Stimulated activated naive CD4-positive, alpha-beta T cell (primary cell): Measurements from ENCODE around the gene PCBP3.
A peak's percentile ranks its signal among the peaks of the same experiment; 100 is the strongest.
"Not testable (repeated sequence)": the region's sequence is repeated elsewhere in the genome, so short reads cannot be mapped to it uniquely, and the experiment has no call there.

Experiments used
- DNase-seq, 6 experiments: peaks; one replicate each; lab custom pipeline; 2025; lab: John Stamatoyannopoulos, UW

PCBP3 gene

GRCh38 chr21:45969921-45970673, 326.6 kb downstream of the PCBP3 start:
- DNase-seq, result no peak

DNA sequence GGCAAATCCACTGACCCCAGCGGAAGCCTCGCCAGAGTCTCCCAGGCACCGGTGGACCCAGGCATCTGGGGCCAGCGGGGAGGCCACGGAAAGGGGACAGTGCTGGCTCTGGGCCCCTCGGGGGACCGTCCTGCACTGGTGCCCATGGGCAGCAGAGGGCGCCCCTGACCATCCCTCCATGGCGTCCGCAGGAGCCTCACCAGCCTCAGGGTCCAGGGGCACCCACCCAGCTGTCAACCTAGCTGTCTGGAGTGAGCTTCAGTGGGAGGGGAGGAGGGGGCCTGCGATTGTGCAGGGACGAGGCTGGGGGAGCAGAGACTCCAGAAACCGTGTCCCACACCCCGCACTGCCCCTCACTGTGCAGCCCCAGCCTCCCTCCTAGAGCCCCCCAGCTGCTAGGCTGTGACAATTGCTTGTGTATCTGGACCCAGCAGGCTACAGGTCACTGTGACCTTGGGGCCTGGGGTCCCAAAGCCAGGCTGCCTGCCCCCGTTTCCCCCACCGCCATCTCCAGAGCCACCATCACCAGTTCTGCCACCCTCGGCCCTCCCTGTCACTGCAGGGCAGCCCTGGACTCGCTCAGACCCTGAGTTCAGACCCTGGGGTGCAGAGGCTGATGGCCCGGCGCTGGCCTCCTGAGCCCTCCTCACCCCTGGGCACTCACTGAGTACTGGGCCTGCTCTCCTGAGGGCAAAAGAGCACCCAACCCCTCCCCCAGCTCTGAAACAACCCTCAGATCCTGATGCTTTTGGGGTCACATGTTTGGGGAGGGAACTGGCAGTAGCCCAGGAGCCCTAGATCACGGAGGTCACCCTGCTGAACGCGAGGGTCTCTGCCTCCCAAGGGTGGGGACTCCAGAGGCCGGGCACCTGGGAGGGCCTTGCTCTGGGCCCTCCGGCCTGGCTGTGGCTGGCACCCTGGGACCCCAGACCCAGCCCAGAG, 327.4 kb downstream of the PCBP3 start:
- peak in 5 of 6 experiments; percentile 16 to 32 (median 26) for DNase-seq

GRCh38 chr21:45971616-45972352, 328.3 kb downstream of the PCBP3 start:
- no peak for DNase-seq

GRCh38 chr21:45972353-45972715, 328.8 kb downstream of the PCBP3 start:
- DNase-seq, result no peak

GRCh38 chr21:45972716-45973474, 329.4 kb downstream of the PCBP3 start:
- no peak for DNase-seq

DNA sequence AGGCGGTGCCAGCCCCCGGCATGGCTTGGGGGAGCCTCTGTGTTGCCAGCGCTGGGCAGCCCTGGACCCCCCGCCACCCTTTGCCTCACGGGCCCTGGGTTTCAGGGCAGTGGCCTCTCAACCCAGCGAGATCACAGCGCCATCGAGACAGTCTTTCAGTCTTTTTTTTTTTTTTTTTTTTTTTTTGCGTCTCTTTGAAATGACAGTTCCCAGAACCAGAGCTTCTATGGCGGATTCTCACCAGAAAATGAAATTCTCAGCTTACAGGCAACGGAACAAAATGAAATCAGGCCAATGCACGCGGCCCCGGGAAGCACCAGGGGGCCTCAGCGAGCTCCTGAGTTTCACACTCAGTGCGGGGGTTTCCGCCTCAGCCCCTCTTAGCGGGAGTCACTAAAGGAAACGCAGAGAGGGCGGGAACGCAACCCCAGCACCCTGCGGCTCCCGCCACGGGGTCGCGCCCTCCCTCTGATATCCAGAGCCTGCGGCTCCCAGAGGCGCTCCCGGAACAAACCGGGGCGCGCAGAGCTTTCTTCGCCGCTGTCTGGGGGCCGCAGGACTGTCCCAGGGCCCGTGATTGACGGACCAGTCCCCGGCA, 330.0 kb downstream of the PCBP3 start:
- peak; percentile 60 to 80 (median 74) for DNase-seq

DNA sequence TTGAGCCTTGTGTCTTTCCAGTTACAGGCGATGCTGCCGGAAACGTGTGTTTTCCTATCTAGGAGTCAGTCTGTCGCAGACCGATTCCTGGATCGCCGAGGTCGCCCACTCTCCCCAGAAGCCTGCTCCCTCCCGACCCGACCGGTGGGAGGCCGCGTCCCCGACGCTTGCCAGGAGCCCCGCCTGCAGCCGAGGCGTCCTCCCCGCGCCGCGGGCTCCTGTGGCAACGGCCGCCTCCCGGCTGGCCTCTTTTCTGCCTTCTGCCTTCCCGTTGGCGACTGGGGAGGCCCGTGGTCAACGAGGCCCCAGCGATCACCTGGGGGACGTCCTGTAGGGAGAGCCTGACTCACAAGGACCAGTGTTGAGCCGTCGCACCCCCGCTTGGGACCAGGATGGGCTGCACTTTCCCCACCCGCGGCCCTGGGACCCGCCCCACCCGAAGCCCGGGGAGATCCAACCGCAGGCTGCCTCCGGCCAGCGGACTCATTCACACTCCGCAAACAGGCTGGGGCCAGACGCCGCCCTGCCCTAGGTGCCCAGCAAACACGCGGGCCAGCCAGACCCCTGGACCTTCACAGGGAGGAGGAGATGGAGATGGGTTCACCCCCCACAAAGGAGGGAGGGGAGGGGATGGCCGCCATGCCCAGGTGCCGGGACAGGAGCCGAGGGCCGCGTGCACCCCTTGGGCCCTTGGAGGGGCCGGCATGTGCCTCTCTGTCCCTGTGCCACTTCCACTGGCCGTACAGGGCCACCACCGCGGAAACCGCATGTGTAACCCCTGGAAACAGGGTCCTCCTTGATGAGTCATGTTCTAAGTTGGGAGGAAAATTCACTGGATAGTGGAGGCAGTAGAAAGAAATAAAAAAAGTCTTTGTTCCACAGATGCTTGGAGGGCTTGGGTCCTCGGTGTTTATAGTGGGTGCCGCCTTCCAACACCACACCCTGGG, 330.8 kb downstream of the PCBP3 start:
- peak in 2 of 6 experiments; percentile 13 to 58 for DNase-seq

GRCh38 chr21:45975020-45975666, 331.6 kb downstream of the PCBP3 start:
- DNase-seq, result no peak

DNA sequence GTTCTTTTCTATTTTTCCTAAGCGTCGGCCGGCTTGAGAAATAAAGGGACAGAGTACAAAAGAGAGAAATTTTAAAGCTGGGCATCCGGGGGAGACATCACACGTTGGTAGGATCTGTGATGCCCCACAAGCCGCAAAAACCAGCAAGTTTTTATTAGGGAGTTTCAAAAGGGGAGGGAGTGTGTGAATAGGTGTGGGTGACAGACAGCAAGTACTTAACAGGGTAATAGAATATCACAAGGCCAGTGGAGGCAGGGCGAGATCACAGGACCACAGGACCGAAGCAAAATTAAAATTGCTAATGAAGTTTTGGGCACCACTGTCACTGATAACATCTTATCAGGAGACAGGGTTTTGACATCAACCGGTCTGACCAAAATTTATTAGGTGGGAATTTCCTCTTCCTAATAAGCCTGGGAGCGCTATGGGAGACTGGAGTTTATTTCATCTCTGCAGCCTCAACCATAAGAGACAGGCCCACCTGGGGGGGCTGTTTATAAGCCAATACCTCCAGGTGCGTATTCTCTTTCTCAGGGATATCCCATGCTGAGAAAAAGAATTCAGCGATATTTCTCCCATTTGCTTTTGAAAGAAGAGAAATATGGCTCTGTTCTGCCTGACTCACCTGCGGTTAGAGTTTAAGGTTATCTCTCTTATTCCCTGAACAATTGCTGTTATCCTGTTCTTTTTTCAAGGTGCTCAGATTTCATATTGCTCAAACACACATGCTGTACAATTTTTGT, 332.3 kb downstream of the PCBP3 start:
- not testable (repeated sequence) for DNase-seq

- DNase-seq, result no peak
Observed at GRCh38 chr21:45976701-45977311, 333.3 kb downstream of the PCBP3 start.

- DNase-seq, result no peak
Observed at GRCh38 chr21:45977396-45977795, 333.9 kb downstream of the PCBP3 start.

- DNase-seq, result no peak
Observed at GRCh38 chr21:45979141-45979631, 335.7 kb downstream of the PCBP3 start.

DNA sequence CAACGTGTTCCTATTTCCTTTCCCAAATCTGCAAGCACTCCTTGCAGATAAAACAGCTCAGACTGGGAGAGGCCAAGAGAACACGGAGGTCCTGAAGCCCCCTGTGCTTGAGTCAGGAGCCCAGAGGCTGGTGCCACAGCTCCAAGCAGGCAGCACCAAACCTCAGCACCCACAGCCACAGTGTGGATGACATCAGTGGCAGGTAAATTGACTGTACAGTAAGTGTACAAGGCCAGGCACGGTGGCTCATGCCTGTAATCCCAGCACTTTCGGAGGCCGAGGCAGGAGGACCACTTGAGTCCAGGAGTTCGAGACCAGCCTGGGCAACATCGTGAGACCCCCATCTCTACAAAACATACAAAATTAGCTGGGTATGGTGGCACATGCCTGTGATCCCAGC, 336.1 kb downstream of the PCBP3 start:
- DNase-seq, result no peak

- no peak for DNase-seq
Observed at GRCh38 chr21:45980271-45980670, 336.7 kb downstream of the PCBP3 start.

GRCh38 chr21:45980697-45981096, 337.2 kb downstream of the PCBP3 start:
- DNase-seq, result no peak

DNA sequence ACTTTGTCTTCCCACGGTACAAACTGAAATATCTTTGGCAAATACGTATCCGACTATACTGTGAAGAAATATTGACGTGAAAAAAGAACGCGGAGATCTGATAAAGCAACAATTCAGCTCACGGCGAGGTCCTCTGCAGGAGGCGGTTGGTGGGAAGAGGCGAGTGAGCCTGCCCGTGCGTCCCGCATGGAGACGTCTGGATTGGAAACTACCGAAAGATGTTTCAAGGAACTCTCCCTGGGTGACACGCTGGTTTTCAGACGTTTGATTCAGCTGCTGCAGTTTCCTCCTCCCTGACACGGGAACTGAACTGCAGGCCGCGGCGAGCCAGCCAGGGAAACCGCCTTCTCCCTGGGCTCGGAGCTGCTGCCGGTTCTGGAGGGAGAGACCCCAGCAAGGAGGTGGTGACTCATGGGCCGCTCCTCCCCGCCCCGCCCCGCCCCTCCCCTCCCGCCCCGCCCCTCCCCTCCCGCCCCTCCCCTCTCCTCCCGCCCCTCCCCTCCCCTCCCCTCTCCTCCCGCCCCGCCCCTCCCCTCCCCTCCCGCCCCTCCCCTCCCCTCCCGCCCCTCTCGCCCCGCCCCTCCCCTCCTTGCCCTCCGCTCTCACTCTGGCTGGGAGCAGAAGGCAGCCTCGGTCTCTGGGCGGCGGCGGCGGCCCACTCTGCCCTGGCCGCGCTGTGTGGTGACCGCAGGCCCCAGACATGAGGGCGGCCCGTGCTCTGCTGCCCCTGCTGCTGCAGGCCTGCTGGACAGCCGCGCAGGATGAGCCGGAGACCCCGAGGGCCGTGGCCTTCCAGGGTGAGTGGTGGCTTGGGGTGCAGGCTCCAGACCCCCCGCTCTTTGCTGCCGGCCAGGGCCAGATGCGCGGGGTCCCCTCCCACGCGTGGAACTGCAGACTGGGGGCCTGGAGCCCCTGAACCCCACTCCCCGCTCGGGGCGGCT, 337.9 kb downstream of the PCBP3 start, which contains the start of gene COL6A1:
Gene COL6A1 (plus strand): TSS at position 620 of the 941 bp plus-strand sequence. CDS start 81 bp downstream, at position 701.
- peak; percentile 46 to 67 (median 60) for DNase-seq
